Memory B cell (primary cell): Measurements from ENCODE around the gene ATPAF2.

Experiments used
- ATAC-seq: fragments of 150-1000 bp; cut with Tn5 transposase; 2 replicates; pipeline ENCODE4 v1.10.0; 2021; ENCODE audit warnings: low read depth, mild to moderate bottlenecking, moderate library complexity
- DNase-seq, 2 donors: peaks; one replicate each; pipeline ENCODE4 v3.0.0; 2022; ENCODE audit warnings: low spot score in 2 of 2
- H3K27ac Mint-ChIP-seq: one replicate; pipeline ENCODE4 v1.8.0; 2022; ENCODE audit warnings: mild to moderate bottlenecking, moderate library complexity, mixed read lengths
- H3K27me3 Mint-ChIP-seq: one replicate; pipeline ENCODE4 v1.8.0; 2022; ENCODE audit warnings: mixed read lengths
- H3K36me3 Mint-ChIP-seq: one replicate; pipeline ENCODE4 v1.8.0; 2022; ENCODE audit warnings: mild to moderate bottlenecking, mixed read lengths
- H3K4me1 Mint-ChIP-seq: one replicate; pipeline ENCODE4 v1.8.0; 2022; ENCODE audit warnings: mixed read lengths
- H3K4me3 Mint-ChIP-seq: one replicate; pipeline ENCODE4 v1.8.0; 2022; ENCODE audit warnings: mild to moderate bottlenecking, moderate library complexity, mixed read lengths
- H3K9me3 Mint-ChIP-seq: one replicate; pipeline ENCODE4 v1.8.0; 2022; ENCODE audit warnings: mixed read lengths

ATPAF2 gene

GRCh38 chr17:18028952-18029540 is 9.9 kb downstream of the ATPAF2 start:
- Mint-ChIP-seq H3K27me3 (no peaks in the 10 kb centered on the region), H3K27ac (no peak overlapping the region), H3K9me3 (no peaks in the 10 kb centered on the region), H3K4me3 (no peak overlapping the region), H3K36me3 (peaks cover 11% of the 10 kb centered on the region), H3K4me1 (peaks cover 7% of the 10 kb centered on the region)
- DNase-seq (no peak), ATAC-seq (no peak)

GRCh38 chr17:18028114-18028951 is 10.6 kb downstream of the ATPAF2 start:
- no peak for ATAC-seq
- Mint-ChIP-seq H3K27me3 (no peaks in the 10 kb centered on the region), H3K4me1 (peaks cover 3% of the 10 kb centered on the region), H3K27ac (no peak overlapping the region), H3K4me3 (no peak overlapping the region), H3K9me3 (no peaks in the 10 kb centered on the region), H3K36me3 (peaks cover 11% of the 10 kb centered on the region)
- no peak for DNase-seq

GRCh38 chr17:18027280-18027679 is 11.7 kb downstream of the ATPAF2 start:
- no peak for ATAC-seq
- DNase-seq, result no peak
- Mint-ChIP-seq H3K36me3 (peaks cover 11% of the 10 kb centered on the region), H3K4me1 (no peaks in the 10 kb centered on the region), H3K9me3 (no peaks in the 10 kb centered on the region), H3K27ac (no peak overlapping the region), H3K4me3 (no peak overlapping the region), H3K27me3 (no peaks in the 10 kb centered on the region)

- H3K9me3 Mint-ChIP-seq, result no peaks in the 10 kb centered on the region
- H3K36me3 Mint-ChIP-seq, result peaks cover 11% of the 10 kb centered on the region
- ATAC-seq (no peak), DNase-seq (no peak)
- H3K4me1 Mint-ChIP-seq, result no peaks in the 10 kb centered on the region
- H3K4me3 Mint-ChIP-seq, result no peak overlapping the region
- H3K27ac Mint-ChIP-seq, result no peak overlapping the region
- no peaks in the 10 kb centered on the region for H3K27me3 Mint-ChIP-seq
Observed at GRCh38 chr17:18025945-18026776, 12.8 kb downstream of the ATPAF2 start.

- H3K27ac Mint-ChIP-seq, result no peak overlapping the region
- H3K9me3 Mint-ChIP-seq, result no peaks in the 10 kb centered on the region
- no peaks in the 10 kb centered on the region for H3K4me1 Mint-ChIP-seq
- ATAC-seq (no peak), DNase-seq (no peak)
- no peak overlapping the region for H3K4me3 Mint-ChIP-seq
- H3K27me3 Mint-ChIP-seq, result no peaks in the 10 kb centered on the region
- H3K36me3 Mint-ChIP-seq, result peaks cover 11% of the 10 kb centered on the region
Observed at GRCh38 chr17:18025241-18025944, 13.6 kb downstream of the ATPAF2 start.

DNA sequence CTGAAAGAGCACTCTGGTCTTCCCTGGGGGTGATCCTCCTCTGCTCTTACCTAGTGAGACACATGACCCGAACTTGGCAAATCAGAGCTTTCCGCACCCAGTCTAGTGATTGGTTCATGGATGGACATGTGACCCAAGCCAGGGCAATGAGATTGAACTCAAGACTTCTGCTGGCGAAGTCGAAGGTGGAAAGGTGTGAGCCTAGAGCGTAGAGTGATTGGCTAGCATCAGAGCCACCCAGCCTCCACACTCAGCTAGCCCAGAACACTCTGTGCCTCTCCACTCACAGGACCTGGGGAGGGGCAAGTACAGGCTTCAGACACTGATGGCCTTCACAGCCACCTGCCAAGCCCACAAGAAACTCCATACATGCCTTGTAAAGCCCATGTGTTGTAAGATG is 17.6 kb downstream of the ATPAF2 start:
- Mint-ChIP-seq H3K4me1 (no peaks in the 10 kb centered on the region), H3K36me3 (peaks cover 9% of the 10 kb centered on the region), H3K27ac (no peak overlapping the region), H3K27me3 (no peaks in the 10 kb centered on the region), H3K4me3 (no peak overlapping the region), H3K9me3 (no peaks in the 10 kb centered on the region)
- DNase-seq, result no peak
- ATAC-seq, result no peak

- ATAC-seq (no peak), DNase-seq (no peak)
- Mint-ChIP-seq H3K4me3 (no peak overlapping the region), H3K9me3 (no peaks in the 10 kb centered on the region), H3K4me1 (no peaks in the 10 kb centered on the region), H3K27ac (no peak overlapping the region), H3K27me3 (no peaks in the 10 kb centered on the region), H3K36me3 (peaks cover 9% of the 10 kb centered on the region)
Observed at GRCh38 chr17:18020971-18021370, 18.0 kb downstream of the ATPAF2 start.

DNA sequence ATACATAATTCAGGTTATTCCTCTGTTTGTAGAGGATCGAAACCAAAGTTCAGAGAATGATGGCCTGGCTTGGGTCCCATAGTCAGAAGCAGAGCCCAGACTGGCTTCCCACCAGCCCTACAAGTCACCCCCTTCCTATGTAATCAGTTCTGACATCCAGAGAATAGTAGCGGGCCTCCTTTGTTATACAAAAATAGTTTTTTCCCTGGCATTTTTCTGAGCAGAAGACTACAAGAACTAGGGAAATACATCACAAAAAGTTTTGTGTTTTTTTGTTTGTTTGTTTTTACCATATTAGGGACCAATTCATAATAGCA is 19.2 kb downstream of the ATPAF2 start:
- Mint-ChIP-seq H3K9me3 (no peaks in the 10 kb centered on the region), H3K4me3 (no peak overlapping the region), H3K36me3 (peaks cover 7% of the 10 kb centered on the region), H3K27me3 (no peaks in the 10 kb centered on the region), H3K27ac (no peak overlapping the region), H3K4me1 (no peaks in the 10 kb centered on the region)
- DNase-seq, result no peak
- no peak for ATAC-seq

DNA sequence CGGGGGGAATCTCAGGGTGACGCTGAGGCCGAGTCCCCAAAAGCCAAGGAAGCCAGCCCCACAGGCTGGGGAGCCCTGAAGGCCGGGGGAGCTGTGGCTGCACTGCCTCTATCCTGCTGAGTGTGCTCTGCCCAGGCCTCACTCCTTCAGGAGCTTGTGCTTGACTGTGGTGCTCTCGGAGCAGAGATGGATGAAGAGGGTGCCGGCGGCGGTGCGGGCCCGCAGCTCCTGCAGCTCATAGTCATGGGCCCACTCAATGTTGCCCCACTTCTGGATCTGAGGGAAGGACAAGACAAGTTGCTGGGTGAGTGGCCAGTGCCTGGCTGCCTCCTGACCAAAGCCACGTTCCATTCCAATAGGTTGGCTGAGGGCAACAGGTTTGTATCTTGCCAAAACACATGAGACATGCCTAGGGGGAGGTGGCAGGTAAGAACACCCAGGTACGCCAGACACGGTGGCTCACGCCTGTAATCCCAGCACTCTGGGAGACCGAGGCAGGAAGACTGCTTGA is 20.5 kb downstream of the ATPAF2 start:
- no peak overlapping the region for H3K4me3 Mint-ChIP-seq
- H3K9me3 Mint-ChIP-seq, result no peaks in the 10 kb centered on the region
- no peaks in the 10 kb centered on the region for H3K27me3 Mint-ChIP-seq
- no peaks in the 10 kb centered on the region for H3K4me1 Mint-ChIP-seq
- ATAC-seq, result no peak
- H3K36me3 Mint-ChIP-seq, result peaks cover 7% of the 10 kb centered on the region
- H3K27ac Mint-ChIP-seq, result no peak overlapping the region
- no peak for DNase-seq

GRCh38 chr17:18017958-18018357 is 21.0 kb downstream of the ATPAF2 start:
- no peak for ATAC-seq
- no peak overlapping the region for H3K27ac Mint-ChIP-seq

GRCh38 chr17:18016426-18016825 is 22.5 kb downstream of the ATPAF2 start:
- Mint-ChIP-seq H3K36me3 (peaks cover 17% of the 10 kb centered on the region), H3K4me3 (no peak overlapping the region), H3K27me3 (no peaks in the 10 kb centered on the region), H3K4me1 (no peaks in the 10 kb centered on the region), H3K9me3 (no peaks in the 10 kb centered on the region), H3K27ac (no peak overlapping the region)
- ATAC-seq (no peak), DNase-seq (no peak)

More at GRCh38 chr17:18017958-18018357, 21.0 kb downstream of the ATPAF2 start:
- DNase-seq, result no peak
- no peaks in the 10 kb centered on the region for H3K9me3 Mint-ChIP-seq
- H3K36me3 Mint-ChIP-seq, result peaks cover 12% of the 10 kb centered on the region
- H3K4me3 Mint-ChIP-seq, result no peak overlapping the region
- no peaks in the 10 kb centered on the region for H3K4me1 Mint-ChIP-seq
- H3K27me3 Mint-ChIP-seq, result no peaks in the 10 kb centered on the region

DNA sequence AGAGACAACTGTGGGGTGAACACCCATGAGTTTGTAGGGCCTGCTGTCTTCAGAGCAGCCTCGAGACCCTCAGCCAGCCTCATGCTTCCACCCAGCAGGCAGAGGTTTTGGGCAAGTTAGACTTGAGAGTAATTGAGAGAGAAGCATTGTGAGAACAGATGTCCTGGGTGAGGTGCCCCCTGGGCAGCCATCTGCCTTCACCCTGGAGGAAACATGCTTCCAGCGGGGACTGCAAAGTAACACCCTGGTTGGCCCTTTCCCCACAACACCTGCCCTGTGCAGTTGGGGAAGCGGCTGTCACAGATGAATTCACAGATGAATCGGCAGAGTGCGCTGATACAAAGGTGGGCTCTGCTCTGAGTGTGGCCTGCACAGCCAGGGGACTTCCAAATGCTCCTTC is 23.4 kb downstream of the ATPAF2 start:
- no peak for DNase-seq
- Mint-ChIP-seq H3K4me1 (no peaks in the 10 kb centered on the region), H3K9me3 (no peaks in the 10 kb centered on the region), H3K27me3 (no peaks in the 10 kb centered on the region), H3K27ac (no peak overlapping the region), H3K36me3 (peaks cover 20% of the 10 kb centered on the region), H3K4me3 (no peak overlapping the region)
- no peak for ATAC-seq

DNA sequence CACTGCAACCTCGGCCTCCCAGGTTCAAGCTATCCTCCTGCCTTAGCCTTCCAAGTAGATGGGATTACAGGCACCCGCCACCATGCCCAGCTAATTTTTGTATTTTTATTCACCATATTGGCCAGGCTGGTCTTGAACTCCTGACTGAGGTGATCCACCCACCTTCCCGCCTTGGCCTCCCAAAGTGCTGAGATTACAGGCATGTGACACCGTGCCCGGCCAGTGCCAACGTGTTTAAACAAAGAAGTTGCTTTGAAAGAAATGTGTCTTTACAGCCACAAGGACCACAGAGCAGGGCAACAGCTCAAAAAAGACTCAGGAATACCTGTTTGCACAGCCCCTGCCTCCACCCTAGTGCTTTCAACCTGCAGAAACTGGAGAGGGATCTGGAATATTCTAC is 25.0 kb downstream of the ATPAF2 start:
- DNase-seq (no peak), ATAC-seq (no peak)
- H3K27me3 Mint-ChIP-seq, result no peaks in the 10 kb centered on the region
- H3K27ac Mint-ChIP-seq, result no peak overlapping the region
- H3K36me3 Mint-ChIP-seq, result peaks cover 29% of the 10 kb centered on the region
- no peaks in the 10 kb centered on the region for H3K9me3 Mint-ChIP-seq
- H3K4me1 Mint-ChIP-seq, result no peaks in the 10 kb centered on the region
- H3K4me3 Mint-ChIP-seq, result no peak overlapping the region

DNA sequence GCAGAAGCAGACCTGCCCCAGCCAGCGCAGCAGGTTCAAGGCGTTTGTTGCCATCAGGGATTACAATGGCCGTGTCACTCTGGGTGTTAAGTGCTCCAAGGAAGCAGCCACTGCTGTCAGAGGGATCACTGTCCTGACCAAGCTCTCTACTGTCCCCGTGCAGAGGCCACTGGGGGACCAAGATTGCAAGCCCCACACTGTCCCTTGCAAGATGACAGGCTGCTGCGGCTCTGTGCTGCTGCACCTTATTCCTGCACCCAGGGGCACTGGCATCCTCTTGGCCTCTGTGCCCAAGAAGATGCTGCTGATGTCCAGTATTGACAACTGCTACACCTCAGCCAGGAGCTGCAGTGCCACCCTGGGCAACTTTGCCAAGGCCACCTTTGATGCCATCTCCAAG is 27.7 kb downstream of the ATPAF2 start:
- Mint-ChIP-seq H3K27ac (no peak overlapping the region), H3K9me3 (no peaks in the 10 kb centered on the region), H3K4me3 (no peak overlapping the region), H3K4me1 (no peaks in the 10 kb centered on the region), H3K36me3 (peaks cover 36% of the 10 kb centered on the region), H3K27me3 (no peaks in the 10 kb centered on the region)
- ATAC-seq (no peak), DNase-seq (no peak)
